Omental fat pad (tissue), 4 donors: ENCODE measurements around the gene B2M. TPM values are rescaled to one million over a fixed set of nuclear protein-coding genes. Genes with fewer than 3 reads are reported as not detected.

Source experiments
- ATAC-seq: fragments of 150-250 bp; one replicate; pipeline ENCODE4 v1.9.1; 2016; ENCODE audit warnings: mild to moderate bottlenecking, moderate library complexity; ENCODE audit not compliant: low FRiP score
- DNase-seq: peaks from one replicate; pipeline ENCODE4 v3.0.0-alpha.2; 2019; ENCODE audit warnings: low spot score
- CTCF ChIP-seq, 3 donors: fragments of 450-650 bp; IDR thresholded peaks; one replicate each; pipeline ENCODE4 v1.5.1; 2016 to 2017; ENCODE audit warnings: antibody characterized with exemption in 3 of 3, mild to moderate bottlenecking in 3 of 3, moderate library complexity in 2 of 3
- small RNA-seq: library from RNA; depleted of rRNA; stranded (forward); fragments of <200 nt; gene quantifications from one replicate; pipeline ENCODE3, GENCODE V24; 2016
- total RNA-seq, 4 donors: library from RNA; depleted of rRNA; stranded (reverse); fragments of >200 nt; gene quantifications; one replicate each; pipeline ENCODE4 v1.1.0, GENCODE V29; 2016

The B2M gene
- total RNA-seq, 4 donors from 2014 or later = 3,373 to 5,667 (median 4,138) TPM

GRCh38 chr15:44753345-44753744 is 42.0 kb downstream of the B2M start:
- no peak for TF ChIP-seq CTCF (IDR thresholded peaks at IDR 0.05)
- no peak for ATAC-seq

GRCh38 chr15:44763187-44763586 is 51.9 kb downstream of the B2M start:
- TF ChIP-seq CTCF (IDR thresholded peaks at IDR 0.05) = no peak
- DNase-seq (no peak), ATAC-seq (no peak)

More at GRCh38 chr15:44753345-44753744, 42.0 kb downstream of the B2M start:
- no peak for DNase-seq

GRCh38 chr15:44763848-44764247 is 52.5 kb downstream of the B2M start:
- no peak for TF ChIP-seq CTCF (IDR thresholded peaks at IDR 0.05)
- ATAC-seq = no peak
- no peak for DNase-seq

- no peak for ATAC-seq
Measured at GRCh38 chr15:44765036-44765435, 53.7 kb downstream of the B2M start.

More at GRCh38 chr15:44765036-44765435, 53.7 kb downstream of the B2M start:
- no peak for TF ChIP-seq CTCF (IDR thresholded peaks at IDR 0.05)
- no peak for DNase-seq

Small RNA genes lying within 50 kb of the gene (small RNA-seq; reads per million reads assigned to genes)
- not detected for gene RF00019

Other genes with a start within 250 kb of the B2M start
- 100 to 1,000 TPM in 1 of 4 donors, 10 to 100 TPM in 3; 45.0 to 155 (median 53.8) TPM for gene EIF3J, start 174.4 kb upstream of the B2M start, total RNA-seq
- gene SPG11, start 47.9 kb upstream of the B2M start, total RNA-seq = 100 to 1,000 TPM in 1 of 4 donors, 10 to 100 TPM in 3; 57.8 to 115 (median 63.3) TPM
- 1 to 10 TPM; 1.0 to 5.4 (median 2.1) TPM for gene PATL2, start 194 bp upstream of the B2M start, total RNA-seq
- gene TRIM69, start 25.0 kb downstream of the B2M start, total RNA-seq = 10 to 100 TPM; 11.9 to 31.1 (median 16.3) TPM
- not detected for gene TERB2, start 245.2 kb downstream of the B2M start, total RNA-seq